GM23338 (cell line): ENCODE results near the gene IL26. TPM values are rescaled to one million over a fixed set of nuclear protein-coding genes. Genes with fewer than 3 reads are reported as not detected.

Experiments
- ATAC-seq: fragments of 200-7000 bp; cut with Tn5 transposase; 3 replicates; pipeline ENCODE4 v1.9.1; 2020
- DNase-seq: peaks from one replicate; pipeline ENCODE4 v3.0.0-alpha.2; 2015; ENCODE audit warnings: low spot score
- H2AFZ ChIP-seq: fragments of 200-600 bp; sonication (generic); 2 replicates; pipeline ENCODE4 v1.8.0; 2016; ENCODE audit warnings: antibody characterized with exemption, mild to moderate bottlenecking, moderate library complexity
- H3F3A ChIP-seq: fragments of 200-600 bp; sonication (generic); replicated peaks from 2 replicates; pipeline ENCODE4 v1.8.0; 2017; ENCODE audit warnings: antibody characterized with exemption, mixed run types, low read depth
- H3K27ac ChIP-seq: fragments of 200-600 bp; sonication (generic); 2 replicates; pipeline ENCODE4 v1.6.1; 2016; ENCODE audit warnings: low read depth
- H3K27me3 ChIP-seq: fragments of 200-600 bp; sonication (generic); 2 replicates; pipeline ENCODE4 v1.8.0; 2016; ENCODE audit warnings: mild to moderate bottlenecking, mixed run types, moderate library complexity; ENCODE audit not compliant: insufficient read depth
- H3K36me3 ChIP-seq: fragments of 200-600 bp; sonication (generic); 2 replicates; pipeline ENCODE4 v1.8.0; 2016; ENCODE audit warnings: mild to moderate bottlenecking; ENCODE audit not compliant: insufficient read depth
- H3K4me1 ChIP-seq: fragments of 200-600 bp; sonication (generic); 2 replicates; pipeline ENCODE4 v1.8.0; 2016; ENCODE audit warnings: mild to moderate bottlenecking, moderate library complexity; ENCODE audit not compliant: insufficient read depth
- H3K4me2 ChIP-seq: fragments of 200-600 bp; sonication (generic); 2 replicates; pipeline ENCODE4 v1.7.1; 2017; ENCODE audit warnings: mixed run types
- H3K4me3 ChIP-seq: fragments of 200-600 bp; sonication (generic); 2 replicates; pipeline ENCODE4 v1.6.1; 2016; ENCODE audit warnings: mixed run types
- H3K79me2 ChIP-seq: fragments of 200-600 bp; sonication (generic); replicated peaks from 2 replicates; pipeline ENCODE4 v1.8.0; 2017; ENCODE audit warnings: mild to moderate bottlenecking; ENCODE audit not compliant: insufficient read depth
- H3K9me2 ChIP-seq: fragments of 200-600 bp; sonication (generic); 2 replicates; pipeline ENCODE4 v1.8.0; 2017; ENCODE audit not compliant: insufficient read depth
- H4K20me1 ChIP-seq: fragments of 200-600 bp; sonication (generic); replicated peaks from 2 replicates; pipeline ENCODE4 v1.8.0; 2017; ENCODE audit warnings: mild to moderate bottlenecking; ENCODE audit not compliant: insufficient read depth
- H3K27ac Mint-ChIP-seq: 2 replicates; pipeline ENCODE4 v1.8.0; 2020; ENCODE audit warnings: inconsistent platforms, mild to moderate bottlenecking, moderate library complexity, mixed read lengths
- H3K27me3 Mint-ChIP-seq: 3 replicates; pipeline ENCODE4 v1.8.0; 2022; ENCODE audit warnings: low read depth, mild to moderate bottlenecking, moderate library complexity, mixed read lengths, inconsistent platforms; ENCODE audit not compliant: insufficient read depth, poor library complexity
- H3K36me3 Mint-ChIP-seq: 3 replicates; pipeline ENCODE4 v1.8.0; 2021; ENCODE audit warnings: low read depth, mild to moderate bottlenecking, inconsistent platforms, moderate library complexity, mixed read lengths
- H3K4me1 Mint-ChIP-seq: 3 replicates; pipeline ENCODE4 v1.8.0; 2020; ENCODE audit warnings: mild to moderate bottlenecking, inconsistent platforms, mixed read lengths
- H3K4me3 Mint-ChIP-seq: 3 replicates; pipeline ENCODE4 v1.8.0; 2021; ENCODE audit warnings: moderate library complexity, mild to moderate bottlenecking, inconsistent platforms, mixed read lengths
- H3K9me3 Mint-ChIP-seq: 3 replicates; pipeline ENCODE4 v1.8.0; 2020; ENCODE audit warnings: moderate library complexity, mild to moderate bottlenecking, inconsistent platforms, mixed read lengths
- CTCF ChIP-seq, 2 experiments: fragments of 200-600 bp in 1 of 2; sonication (generic) in 1 of 2; conservative IDR thresholded peaks; 2 replicates each; pipeline versions ENCODE4 v1.5.1 to v1.6.1; 2016 to 2017; ENCODE audit warnings: antibody characterized with exemption in 2 of 2, low read depth in 2 of 2, mild to moderate bottlenecking in 2 of 2, moderate library complexity in 1 of 2
- ETS1 ChIP-seq: IDR thresholded peaks from 2 replicates; pipeline ENCODE4 v1.6.1; 2016; ENCODE audit warnings: antibody characterized with exemption
- JUNB ChIP-seq: IDR thresholded peaks from one replicate; pipeline ENCODE4 v1.6.1; 2016; ENCODE audit warnings: antibody characterized with exemption; ENCODE audit not compliant: unreplicated experiment
- POLR2AphosphoS5 ChIP-seq: IDR thresholded peaks from 2 replicates; pipeline ENCODE4 v1.6.1; 2016; ENCODE audit warnings: antibody characterized with exemption, low read depth
- REST ChIP-seq: IDR thresholded peaks from one replicate; pipeline ENCODE4 v1.6.1; 2018; ENCODE audit warnings: antibody characterized with exemption; ENCODE audit not compliant: unreplicated experiment
- STAT1 ChIP-seq: IDR thresholded peaks from one replicate; pipeline ENCODE4 v1.6.1; 2016; ENCODE audit warnings: antibody characterized with exemption; ENCODE audit not compliant: unreplicated experiment
- ZNF114 ChIP-seq: fragments of 250-450 bp; sonication (Bioruptor Pico); IDR thresholded peaks from 2 replicates; pipeline ENCODE4 v1.5.0; 2020; ENCODE audit warnings: mild to moderate bottlenecking, moderate library complexity
- ZNF331 ChIP-seq: fragments of 250-450 bp; sonication (Bioruptor Pico); IDR thresholded peaks from 2 replicates; pipeline ENCODE4 v1.5.0; 2020; ENCODE audit warnings: low read depth, mild to moderate bottlenecking, moderate library complexity
- ZNF462 ChIP-seq: fragments of 250-450 bp; sonication (Bioruptor Pico); IDR thresholded peaks from 2 replicates; pipeline ENCODE4 v1.5.0; 2020; ENCODE audit warnings: mild to moderate bottlenecking, moderate library complexity
- polyA plus RNA-seq: library from polyadenylated mRNA; unstranded; fragments of >200 nt; fragmentation: Nextera tagmentation; extraction: Ambion mirVana; gene quantifications from 2 replicates; pipeline ENCODE4 v1.2.1, GENCODE V29; 2016
- total RNA-seq: library from RNA; depleted of rRNA; stranded (reverse); fragments of >200 nt; shearing (Covaris generic); gene quantifications from 2 replicates; pipeline ENCODE4 v1.2.3, GENCODE V29; 2014

IL26 gene
- total and polyA plus RNA-seq, 2 experiments from 2014 or later = not detected

- TF ChIP-seq ZNF462 (CRISPR knock-in tag) (no peak), ZNF114 (CRISPR knock-in tag) (no peak)
These were observed 4.1 kb downstream of the IL26 start (continued) for GRCh38 chr12:68221497-68221896.

GRCh38 chr12:68210875-68211274 lies 14.7 kb downstream of the IL26 start:
- no peaks in the 10 kb centered on the region for H3K36me3 ChIP-seq
- no peak overlapping the region for H2AFZ ChIP-seq
- no peak overlapping the region for H3K4me3 ChIP-seq
- no peak overlapping the region for H3K4me2 ChIP-seq
- no peak for DNase-seq
- H3K4me1 ChIP-seq = peaks cover 7% of the 10 kb centered on the region; the same call in 1 of the 2 replicates
- no peak for ATAC-seq
- H3K9me2 ChIP-seq = peaks cover 7% of the 10 kb centered on the region; the same call in 1 of the 2 replicates
- no peak overlapping the region for H3K27ac ChIP-seq
- no peaks in the 10 kb centered on the region for H3K36me3 Mint-ChIP-seq
- H3K79me2 ChIP-seq = no peaks in the 10 kb centered on the region
- no peak overlapping the region for H3K27ac Mint-ChIP-seq
- no peak overlapping the region for H3K4me3 Mint-ChIP-seq
- TF ChIP-seq CTCF (conservative IDR thresholded peaks at IDR 0.05; ENCODE audit: low read depth in 2 of 2) (no peak), REST (no peak), POLR2AphosphoS5 (no peak), STAT1 (no peak), ZNF331 (no peak), JUNB (no peak), ETS1 (no peak)
- no peaks in the 10 kb centered on the region for H3F3A ChIP-seq
- no peaks in the 10 kb centered on the region for H3K9me3 Mint-ChIP-seq
- peaks cover 3% of the 10 kb centered on the region for H3K27me3 Mint-ChIP-seq
- peaks cover 3% of the 10 kb centered on the region; the same call in 1 of the 3 replicates for H3K4me1 Mint-ChIP-seq
- H4K20me1 ChIP-seq = no peaks in the 10 kb centered on the region
- no peaks in the 10 kb centered on the region for H3K27me3 ChIP-seq
